ENCODE data around the gene AGMO.

AGMO gene

GRCh38 chr7:15292138-15292537, 269.7 kb downstream of the AGMO start:
- no peak for TF ChIP-seq ZFX (IDR thresholded peaks at IDR 0.05)
- no peak for TF ChIP-seq CTCF (conservative IDR thresholded peaks at IDR 0.05)
- no peak overlapping the region for H3K27ac ChIP-seq

DNA sequence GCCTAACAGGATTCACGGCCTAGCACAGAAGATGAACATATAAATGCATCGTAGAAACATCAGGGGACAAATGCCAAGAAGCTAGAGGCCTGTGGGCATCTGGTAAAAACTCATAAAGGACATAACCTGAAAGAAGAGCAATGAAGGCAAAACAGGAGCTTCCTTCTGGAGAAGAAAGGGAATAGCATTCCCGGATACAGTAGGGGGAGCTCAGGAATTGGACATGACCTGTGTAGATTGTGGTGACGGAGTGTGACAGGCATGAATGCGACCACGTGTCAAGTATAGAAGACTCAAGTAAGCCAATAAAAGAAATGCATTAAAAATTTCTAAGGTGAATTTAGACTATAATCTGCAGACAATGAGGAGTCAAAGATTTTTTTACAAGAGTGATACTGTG, 270.1 kb downstream of the AGMO start:
- H3K27ac ChIP-seq, result no peak overlapping the region
- TF ChIP-seq ZFX (IDR thresholded peaks at IDR 0.05), result no peak
- peak; percentile 7; the same call in 1 of the 2 replicates for TF ChIP-seq CTCF (conservative IDR thresholded peaks at IDR 0.05)

- H3K27ac ChIP-seq, result no peak overlapping the region
- TF ChIP-seq CTCF (conservative IDR thresholded peaks at IDR 0.05), result no peak
- TF ChIP-seq ZFX (IDR thresholded peaks at IDR 0.05), result no peak
These were observed 273.1 kb downstream of the AGMO start for GRCh38 chr7:15288741-15289140.

DNA sequence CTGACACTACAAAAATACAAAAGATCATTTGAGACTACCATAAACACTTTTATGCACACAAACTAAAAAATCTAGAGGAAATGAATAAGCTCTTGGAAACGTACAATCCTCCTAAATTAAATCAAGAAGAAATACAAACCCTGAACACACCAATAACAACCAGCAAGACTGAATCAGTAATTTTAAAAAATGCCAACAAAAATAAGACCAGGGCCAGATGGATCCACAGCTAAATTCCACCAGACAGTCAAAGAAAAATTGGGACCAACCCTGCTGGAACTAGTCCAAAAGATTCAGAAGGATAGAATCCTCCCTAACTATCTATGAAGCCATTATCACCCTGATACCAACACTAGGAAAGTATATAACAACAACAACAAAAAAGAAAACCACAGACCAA, 277.4 kb downstream of the AGMO start:
- TF ChIP-seq CTCF (conservative IDR thresholded peaks at IDR 0.05) (no peak), ZFX (IDR thresholded peaks at IDR 0.05) (no peak)
- H3K27ac ChIP-seq, result no peak overlapping the region

GRCh38 chr7:15280078-15280733, 281.6 kb downstream of the AGMO start:
- TF ChIP-seq CTCF (conservative IDR thresholded peaks at IDR 0.05) (no peak), ZFX (IDR thresholded peaks at IDR 0.05) (no peak)
- no peak overlapping the region for H3K27ac ChIP-seq

- TF ChIP-seq ZFX (IDR thresholded peaks at IDR 0.05), result no peak
- no peak for TF ChIP-seq CTCF (conservative IDR thresholded peaks at IDR 0.05)
- no peak overlapping the region for H3K27ac ChIP-seq
These were observed 282.2 kb downstream of the AGMO start for GRCh38 chr7:15279640-15280039.

DNA sequence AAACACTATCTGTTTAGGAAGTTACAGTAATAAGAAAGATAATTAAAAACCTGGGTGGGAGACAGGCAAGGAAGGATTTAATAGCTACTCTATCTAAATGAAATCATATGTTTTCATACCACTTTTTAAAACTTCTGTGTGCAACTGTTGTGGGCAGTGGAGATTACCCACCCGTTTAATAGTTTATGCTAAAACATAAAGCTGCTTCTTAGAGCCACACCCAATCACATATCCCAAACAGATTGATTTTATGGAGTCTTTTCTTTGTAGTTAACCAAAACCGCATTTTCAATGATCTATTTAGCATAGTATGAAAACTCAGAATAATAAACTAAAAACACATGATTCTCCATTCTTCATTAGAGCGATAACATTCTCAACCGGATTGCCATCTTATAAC, 304.1 kb downstream of the AGMO start:
- no peak overlapping the region for H3K27ac ChIP-seq
- TF ChIP-seq ZFX (IDR thresholded peaks at IDR 0.05) (no peak), CTCF (conservative IDR thresholded peaks at IDR 0.05) (no peak)
